Fibroblast of lung (primary cell): Measurements from ENCODE around the gene C15orf39. TPM values are rescaled to one million over a fixed set of nuclear protein-coding genes. Genes with fewer than 3 reads are reported as not detected.

Experiments
- DNase-seq, 2 donors: peaks; one replicate each; pipeline versions ENCODE4 v3.0.0 to v3.0.0-alpha.2; 2010; ENCODE audit warnings: low read depth in 2 of 2
- H2AFZ ChIP-seq: 2 replicates; pipeline ENCODE4 v1.5.1; 2012; ENCODE audit warnings: low read length, control low read depth, inconsistent platforms
- H3K27ac ChIP-seq: 2 replicates; pipeline ENCODE4 v1.5.1; 2011; ENCODE audit warnings: low read length, control low read depth; ENCODE audit not compliant: insufficient read depth
- H3K27me3 ChIP-seq: 2 replicates; pipeline ENCODE4 v1.5.1; 2011; ENCODE audit warnings: mild to moderate bottlenecking, low read length; ENCODE audit not compliant: control insufficient read depth, insufficient read depth
- H3K36me3 ChIP-seq: 2 replicates; pipeline ENCODE4 v1.5.1; 2011; ENCODE audit warnings: low read length; ENCODE audit not compliant: control insufficient read depth, insufficient read depth
- H3K4me1 ChIP-seq: 2 replicates; pipeline ENCODE4 v1.5.1; 2011; ENCODE audit warnings: low read length; ENCODE audit not compliant: control insufficient read depth, insufficient read depth; ENCODE audit errors: extremely low read depth
- H3K4me2 ChIP-seq: 2 replicates; pipeline ENCODE4 v1.5.1; 2011; ENCODE audit warnings: low read length, control low read depth; ENCODE audit not compliant: insufficient read depth; ENCODE audit errors: extremely low read depth
- H3K4me3 ChIP-seq, 4 experiments: fragments of 200-600 bp in 1 of 4; sonication (generic) in 1 of 4; replicated peaks in 1 of 4; 2 replicates each; pipeline ENCODE4 v1.5.1; 2011 to 2016; ENCODE audit warnings: low read length in 4 of 4, low read depth in 3 of 4, mild to moderate bottlenecking in 3 of 4, control low read depth in 2 of 4, inconsistent platforms in 1 of 4, mixed read lengths in 1 of 4; ENCODE audit not compliant: insufficient read depth in 1 of 4; ENCODE audit errors: control extremely low read depth in 1 of 4
- H3K79me2 ChIP-seq: 2 replicates; pipeline ENCODE4 v1.5.1; 2012; ENCODE audit warnings: mild to moderate bottlenecking, low read length, inconsistent platforms; ENCODE audit not compliant: control insufficient read depth, insufficient read depth
- H3K9ac ChIP-seq: 2 replicates; pipeline ENCODE4 v1.5.1; 2011; ENCODE audit warnings: mild to moderate bottlenecking, low read length, control low read depth; ENCODE audit not compliant: insufficient read depth
- H3K9me3 ChIP-seq: 2 replicates; pipeline ENCODE4 v1.5.1; 2012; ENCODE audit warnings: low read depth, low read length; ENCODE audit not compliant: control insufficient read depth, insufficient read depth
- H4K20me1 ChIP-seq: 2 replicates; pipeline ENCODE4 v1.5.1; 2011; ENCODE audit warnings: low read length; ENCODE audit not compliant: control insufficient read depth, insufficient read depth; ENCODE audit errors: extremely low read depth
- EZH2 ChIP-seq: IDR thresholded peaks from 2 replicates; pipeline ENCODE4 v1.5.1; 2012; ENCODE audit warnings: low read length, control low read depth, mild to moderate bottlenecking; ENCODE audit errors: missing control alignments
- polyA plus RNA-seq, 2 donors: library from polyadenylated mRNA; depleted of rRNA in 1 of 2; stranded (reverse) in 1 of 2; unstranded in 1 of 2; fragments of >200 nt; gene quantifications; 2 replicates each; pipeline ENCODE4 v1.2.1, GENCODE V29; 2011 to 2012; ENCODE audit warnings: missing spikeins in 1 of 2
- total RNA-seq: library from RNA; depleted of rRNA; stranded (reverse); fragments of >200 nt; gene quantifications from 2 replicates; pipeline ENCODE4 v1.2.1, GENCODE V29; 2014
- TF ChIP-seq, protein P1 (sequence below), 2 donors: IDR thresholded peaks in 1 of 2; conservative IDR thresholded peaks in 1 of 2; 1 replicate in 1 of 2; 2 replicates in 1 of 2; pipeline ENCODE4 v1.5.1; 2011 to 2012; ENCODE audit warnings: low read length in 2 of 2, control low read depth in 1 of 2, inconsistent platforms in 1 of 2, low read depth in 1 of 2, mild to moderate bottlenecking in 1 of 2

C15orf39 gene
- total and polyA plus RNA-seq, 2 donors (not counting 1 experiment from before 2014, with no cell fraction given): 1.7 to 2.3 TPM

- H3K27me3 ChIP-seq: no peaks in the 10 kb centered on the region
- H2AFZ ChIP-seq: no peak overlapping the region
- H3K27ac ChIP-seq: no peak overlapping the region
- no peak overlapping the region for H3K9ac ChIP-seq
- no peaks in the 10 kb centered on the region for H4K20me1 ChIP-seq
- H3K4me3 ChIP-seq: no peak overlapping the region
- H3K4me1 ChIP-seq: peaks cover 10% of the 10 kb centered on the region
- no peak for TF ChIP-seq EZH2
- TF ChIP-seq, protein P1, sequence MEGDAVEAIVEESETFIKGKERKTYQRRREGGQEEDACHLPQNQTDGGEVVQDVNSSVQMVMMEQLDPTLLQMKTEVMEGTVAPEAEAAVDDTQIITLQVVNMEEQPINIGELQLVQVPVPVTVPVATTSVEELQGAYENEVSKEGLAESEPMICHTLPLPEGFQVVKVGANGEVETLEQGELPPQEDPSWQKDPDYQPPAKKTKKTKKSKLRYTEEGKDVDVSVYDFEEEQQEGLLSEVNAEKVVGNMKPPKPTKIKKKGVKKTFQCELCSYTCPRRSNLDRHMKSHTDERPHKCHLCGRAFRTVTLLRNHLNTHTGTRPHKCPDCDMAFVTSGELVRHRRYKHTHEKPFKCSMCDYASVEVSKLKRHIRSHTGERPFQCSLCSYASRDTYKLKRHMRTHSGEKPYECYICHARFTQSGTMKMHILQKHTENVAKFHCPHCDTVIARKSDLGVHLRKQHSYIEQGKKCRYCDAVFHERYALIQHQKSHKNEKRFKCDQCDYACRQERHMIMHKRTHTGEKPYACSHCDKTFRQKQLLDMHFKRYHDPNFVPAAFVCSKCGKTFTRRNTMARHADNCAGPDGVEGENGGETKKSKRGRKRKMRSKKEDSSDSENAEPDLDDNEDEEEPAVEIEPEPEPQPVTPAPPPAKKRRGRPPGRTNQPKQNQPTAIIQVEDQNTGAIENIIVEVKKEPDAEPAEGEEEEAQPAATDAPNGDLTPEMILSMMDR (conservative IDR thresholded peaks at IDR 0.05 in 1 of 2, IDR thresholded peaks at IDR 0.05 in 1 of 2; ENCODE audit: low read depth in 1 of 2, low read length in 2 of 2): no peak
- DNase-seq: no peak
- H3K79me2 ChIP-seq: no peaks in the 10 kb centered on the region
- H3K9me3 ChIP-seq: no peaks in the 10 kb centered on the region
- no peaks in the 10 kb centered on the region for H3K36me3 ChIP-seq
- H3K4me2 ChIP-seq: no peak overlapping the region
These were observed 27.6 kb upstream of the C15orf39 start for GRCh38 chr15:75174102-75174501.

GRCh38 chr15:75174729-75175128 lies 27.0 kb upstream of the C15orf39 start:
- no peaks in the 10 kb centered on the region for H4K20me1 ChIP-seq
- peaks cover 10% of the 10 kb centered on the region for H3K4me1 ChIP-seq
- no peaks in the 10 kb centered on the region for H3K79me2 ChIP-seq
- no peak overlapping the region for H3K4me2 ChIP-seq
- no peaks in the 10 kb centered on the region for H3K36me3 ChIP-seq
- DNase-seq: no peak
- no peak overlapping the region for H3K27ac ChIP-seq
- no peaks in the 10 kb centered on the region for H3K27me3 ChIP-seq
- no peak overlapping the region for H2AFZ ChIP-seq
- H3K9ac ChIP-seq: no peak overlapping the region
- TF ChIP-seq EZH2: no peak
- no peak overlapping the region for H3K4me3 ChIP-seq
- H3K9me3 ChIP-seq: no peaks in the 10 kb centered on the region

DNA sequence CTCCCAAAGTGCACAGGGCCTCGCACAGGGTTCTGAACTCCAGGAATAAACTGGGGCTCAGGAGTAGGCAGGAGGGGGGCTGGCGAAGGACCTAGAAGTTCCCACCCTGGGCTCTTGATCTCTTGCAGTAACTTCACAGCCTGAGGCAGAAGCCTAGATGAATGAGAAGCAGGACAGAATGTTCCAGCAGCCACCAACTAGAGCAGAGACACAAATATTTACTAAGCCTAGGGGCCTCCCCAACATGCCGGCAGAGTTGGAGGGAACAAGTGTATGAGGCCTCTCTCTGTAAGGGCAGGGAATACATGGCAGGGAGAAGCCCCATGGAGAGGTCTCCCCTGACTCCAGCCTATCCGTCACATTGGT lies 25.3 kb upstream of the C15orf39 start:
- Histone ChIP-seq H2AFZ (no peak overlapping the region), H3K4me2 (no peak overlapping the region), H3K27ac (no peak overlapping the region), H3K9me3 (no peaks in the 10 kb centered on the region), H3K4me3 (no peak overlapping the region), H3K27me3 (no peaks in the 10 kb centered on the region), H4K20me1 (no peaks in the 10 kb centered on the region), H3K79me2 (no peaks in the 10 kb centered on the region), H3K9ac (no peak overlapping the region), H3K36me3 (no peaks in the 10 kb centered on the region), H3K4me1 (peaks cover 9% of the 10 kb centered on the region)
- DNase-seq: no peak
- no peak for TF ChIP-seq EZH2
- TF ChIP-seq, protein P1 (conservative IDR thresholded peaks at IDR 0.05 in 1 of 2, IDR thresholded peaks at IDR 0.05 in 1 of 2; ENCODE audit: low read depth in 1 of 2, low read length in 2 of 2): no peak
